Endothelial cell of umbilical vein (primary cell): ENCODE measurements around the gene MED1. TPM values are rescaled to one million over a fixed set of nuclear protein-coding genes. Genes with fewer than 3 reads are reported as not detected.
"Not testable (repeated sequence)": the region's sequence is repeated elsewhere in the genome, so short reads cannot be mapped to it uniquely, and the experiment has no call there.

Experiments
- BruUV-seq: library from RNA; stranded (reverse); fragments of 400-500 nt; replicated peaks from 2 replicates; lab custom pipeline; 2021; lab: Mats Ljungman, UMichigan
- CTCF ChIA-PET: fragments of 300-600, 350-600 bp; sonication (Branson Sonifier 250); formaldehyde crosslinking; loops from one replicate; lab custom pipeline; 2021; ENCODE audit warnings: antibody characterized with exemption, inconsistent platforms; lab: Charles Lee
- POLR2A ChIA-PET: fragments of 300-600, 350-600 bp; sonication (Branson Sonifier 250); formaldehyde crosslinking; loops from one replicate; lab custom pipeline; 2021; ENCODE audit warnings: antibody characterized with exemption, inconsistent platforms; lab: Charles Lee
- DNase-seq: peaks from one replicate; pipeline ENCODE4 v3.0.0-alpha.2; 2011; ENCODE audit warnings: low read depth, low spot score
- FAIRE-seq: peaks from 2 replicates; lab custom pipeline; 2011; peaks lifted over from hg19 to GRCh38; lab: Jason Lieb, UNC
- H2AFZ ChIP-seq: 2 replicates; pipeline ENCODE4 v1.6.0; 2012; ENCODE audit warnings: low read depth, low read length, control low read depth, inconsistent platforms
- H3K27ac ChIP-seq: 2 replicates; pipeline ENCODE4 v1.5.1; 2011; ENCODE audit warnings: low read depth, mild to moderate bottlenecking, control low read depth, low read length, moderate library complexity; ENCODE audit not compliant: insufficient read depth
- H3K27me3 ChIP-seq, 2 experiments: 2 replicates each; pipeline versions ENCODE4 v1.6.0 to v1.6.1; 2011; ENCODE audit warnings: low read length in 2 of 2, mixed read lengths in 1 of 2; ENCODE audit not compliant: control insufficient read depth in 2 of 2, insufficient read depth in 2 of 2
- H3K36me3 ChIP-seq, 2 experiments: 2 replicates in 1 of 2; 3 replicates in 1 of 2; pipeline ENCODE4 v1.5.1; 2011; ENCODE audit warnings: low read length in 2 of 2, mild to moderate bottlenecking in 1 of 2, moderate library complexity in 1 of 2; ENCODE audit not compliant: control insufficient read depth in 2 of 2, insufficient read depth in 2 of 2; ENCODE audit errors: extremely low read depth in 1 of 2
- H3K4me1 ChIP-seq: 3 replicates; pipeline ENCODE4 v1.5.1; 2011; ENCODE audit warnings: mild to moderate bottlenecking, low read length; ENCODE audit not compliant: control insufficient read depth, insufficient read depth; ENCODE audit errors: extremely low read depth
- H3K4me2 ChIP-seq: 2 replicates; pipeline ENCODE4 v1.6.1; 2011; ENCODE audit warnings: low read length, control low read depth, mixed read lengths; ENCODE audit not compliant: insufficient read depth
- H3K4me3 ChIP-seq, 3 experiments: fragments of 200-600 bp in 1 of 3; sonication (generic), shearing (Covaris generic) in 1 of 3; replicated peaks in 1 of 3; 2 replicates each; pipeline ENCODE4 v1.5.1; 2011 to 2016; ENCODE audit warnings: control low read depth in 3 of 3, low read length in 3 of 3, mild to moderate bottlenecking in 2 of 3, inconsistent platforms in 1 of 3, low read depth in 1 of 3, moderate library complexity in 1 of 3; ENCODE audit not compliant: insufficient read depth in 1 of 3
- H3K79me2 ChIP-seq: 2 replicates; pipeline ENCODE4 v1.6.0; 2012; ENCODE audit warnings: low read length, inconsistent platforms; ENCODE audit not compliant: control insufficient read depth, insufficient read depth
- H3K9ac ChIP-seq: replicated peaks from 2 replicates; pipeline ENCODE3; 2011; ENCODE audit warnings: low read length, control low read depth; ENCODE audit not compliant: insufficient read depth; ENCODE audit errors: extremely low read depth
- H3K9me1 ChIP-seq: replicated peaks from 3 replicates; pipeline ENCODE4 v1.6.0; 2011; ENCODE audit warnings: mild to moderate bottlenecking, low read length; ENCODE audit not compliant: control insufficient read depth, insufficient read depth; ENCODE audit errors: extremely low read depth
- H3K9me3 ChIP-seq: replicated peaks from 2 replicates; pipeline ENCODE4 v1.5.1; 2012; ENCODE audit warnings: low read length, inconsistent platforms; ENCODE audit not compliant: control insufficient read depth, insufficient read depth
- H4K20me1 ChIP-seq: replicated peaks from 2 replicates; pipeline ENCODE3; 2011; ENCODE audit warnings: mild to moderate bottlenecking, low read length; ENCODE audit not compliant: control insufficient read depth, insufficient read depth; ENCODE audit errors: extremely low read depth
- EZH2 ChIP-seq: IDR thresholded peaks from 2 replicates; pipeline ENCODE4 v1.6.1; 2012; ENCODE audit warnings: borderline replicate concordance, low read depth, mild to moderate bottlenecking, moderate library complexity, low read length, inconsistent platforms; ENCODE audit not compliant: severe bottlenecking
- FOS ChIP-seq: IDR thresholded peaks from 2 replicates; pipeline ENCODE4 v1.6.1; 2011; ENCODE audit warnings: mild to moderate bottlenecking, low read length, moderate library complexity, borderline replicate concordance; ENCODE audit not compliant: insufficient read depth
- JUN ChIP-seq: IDR thresholded peaks from 2 replicates; pipeline ENCODE4 v1.6.1; 2011; ENCODE audit warnings: borderline replicate concordance, low read depth; ENCODE audit not compliant: insufficient read length, insufficient read depth
- dilution Hi-C: fragments of 300-500 bp; cut with MboI; formaldehyde crosslinking; loops from one replicate; pipeline ENCODE4 v1.15.0; 2019; ENCODE audit warnings: low sequenced_read_pairs; ENCODE audit not compliant: extremely low pct_ligation_motif_present
- intact Hi-C: fragments of 100-400 bp; cut with micrococcal nuclease; formaldehyde crosslinking; loops from one replicate; pipeline ENCODE4 v1.10.0; 2022
- polyA plus RNA-seq, 4 experiments: library from polyadenylated mRNA; depleted of rRNA in 3 of 4; stranded (reverse) in 3 of 4; unstranded in 1 of 4; fragments of >200 nt; gene quantifications; 2 replicates each; pipeline versions ENCODE4 v1.2.1 to v1.2.3, GENCODE V29; 2011 to 2012; ENCODE audit warnings: missing spikeins in 1 of 4
- total RNA-seq: library from RNA; stranded (reverse); gene quantifications from 2 replicates; pipeline ENCODE4 v1.2.3, GENCODE V29; 2021
- TF ChIP-seq, protein P1 (sequence below), 2 donors: IDR thresholded peaks; 1 replicate in 1 of 2; 2 replicates in 1 of 2; pipeline ENCODE4 v1.5.1; 2011; ENCODE audit warnings: low read length in 2 of 2, mild to moderate bottlenecking in 2 of 2, moderate library complexity in 2 of 2, control low read depth in 1 of 2, inconsistent platforms in 1 of 2, low read depth in 1 of 2; ENCODE audit not compliant: insufficient read depth in 1 of 2; ENCODE audit errors: extremely low read depth in 1 of 2

Gene MED1
- total and polyA plus RNA-seq, 2 donors (not counting 3 experiments of a cell fraction or from before 2014, with no cell fraction given) = 19.8 to 46.2 TPM

DNA sequence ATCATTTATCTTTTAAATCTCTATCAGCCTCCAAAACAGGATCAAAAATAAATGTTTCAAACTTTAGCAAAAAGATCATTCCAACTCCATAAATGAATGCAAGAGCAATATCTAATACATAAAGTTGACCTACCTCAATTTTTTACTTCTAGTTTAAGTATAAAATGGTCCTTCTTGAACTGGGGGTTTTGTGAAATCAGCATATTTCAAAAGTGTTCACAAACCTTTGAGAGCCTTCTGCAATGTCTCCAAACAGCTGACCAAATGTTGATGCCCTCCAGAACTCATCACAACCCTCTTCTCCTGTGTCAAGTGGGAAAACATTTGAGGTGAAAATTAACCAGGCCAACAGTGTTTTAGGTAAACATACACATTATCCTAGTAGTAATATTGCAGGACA, 7.7 kb downstream of the MED1 start:
- no peak for FAIRE-seq
- Histone ChIP-seq H2AFZ (no peak overlapping the region), H3K79me2 (peaks cover 12% of the 10 kb centered on the region), H3K27me3 (no peaks in the 10 kb centered on the region), H3K9ac (no peak overlapping the region), H3K27ac (no peak overlapping the region), H3K4me1 (no peaks in the 10 kb centered on the region), H3K36me3 (peaks cover 8 to 15% of the 10 kb centered on the region in 2 experiments), H4K20me1 (no peaks in the 10 kb centered on the region), H3K9me1 (no peaks in the 10 kb centered on the region), H3K4me2 (no peak overlapping the region), H3K9me3 (no peaks in the 10 kb centered on the region), H3K4me3 (no peak overlapping the region)
- intact Hi-C loops (no loop called here), dilution Hi-C loops (no loop called here)
- TF ChIP-seq, protein P1, sequence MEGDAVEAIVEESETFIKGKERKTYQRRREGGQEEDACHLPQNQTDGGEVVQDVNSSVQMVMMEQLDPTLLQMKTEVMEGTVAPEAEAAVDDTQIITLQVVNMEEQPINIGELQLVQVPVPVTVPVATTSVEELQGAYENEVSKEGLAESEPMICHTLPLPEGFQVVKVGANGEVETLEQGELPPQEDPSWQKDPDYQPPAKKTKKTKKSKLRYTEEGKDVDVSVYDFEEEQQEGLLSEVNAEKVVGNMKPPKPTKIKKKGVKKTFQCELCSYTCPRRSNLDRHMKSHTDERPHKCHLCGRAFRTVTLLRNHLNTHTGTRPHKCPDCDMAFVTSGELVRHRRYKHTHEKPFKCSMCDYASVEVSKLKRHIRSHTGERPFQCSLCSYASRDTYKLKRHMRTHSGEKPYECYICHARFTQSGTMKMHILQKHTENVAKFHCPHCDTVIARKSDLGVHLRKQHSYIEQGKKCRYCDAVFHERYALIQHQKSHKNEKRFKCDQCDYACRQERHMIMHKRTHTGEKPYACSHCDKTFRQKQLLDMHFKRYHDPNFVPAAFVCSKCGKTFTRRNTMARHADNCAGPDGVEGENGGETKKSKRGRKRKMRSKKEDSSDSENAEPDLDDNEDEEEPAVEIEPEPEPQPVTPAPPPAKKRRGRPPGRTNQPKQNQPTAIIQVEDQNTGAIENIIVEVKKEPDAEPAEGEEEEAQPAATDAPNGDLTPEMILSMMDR (IDR thresholded peaks at IDR 0.05; ENCODE audit: extremely low read depth in 1 of 2, insufficient read depth in 1 of 2, low read depth in 1 of 2, low read length in 2 of 2) = no peak
- TF ChIP-seq FOS (no peak), JUN (no peak), EZH2 (no peak)
- CTCF ChIA-PET = no interaction called here
- POLR2A ChIA-PET = no interaction called here
- no TSS peak for BruUV-seq
- DNase-seq = no peak

GRCh38 chr17:39439868-39440267, 11.2 kb downstream of the MED1 start:
- H3K36me3 ChIP-seq, DNase-seq, H3K4me1 ChIP-seq, H3K4me2 ChIP-seq, H3K9ac ChIP-seq, H3K4me3 ChIP-seq, POLR2A ChIA-PET, H3K9me1 ChIP-seq, H3K27me3 ChIP-seq, H3K27ac ChIP-seq, H4K20me1 ChIP-seq, dilution Hi-C loops, H3K79me2 ChIP-seq, H2AFZ ChIP-seq, H3K9me3 ChIP-seq, FAIRE-seq, BruUV-seq, intact Hi-C loops: not testable (repeated sequence)
- CTCF ChIA-PET = interaction anchor here (0.8 kb wide), 1 partner anchor 11 kb away, joined by 3 read pairs; the partner anchor contains the start of gene MED1
